NT2/D1 (cell line): Measurements from ENCODE around the gene SLIT1.

Experiments
- DNase-seq: peaks from one replicate; pipeline ENCODE4 v3.0.0-alpha.2; 2011; ENCODE audit warnings: low read depth, low spot score
- H3K27me3 ChIP-seq: 2 replicates; pipeline ENCODE4 v1.6.0; 2011; ENCODE audit warnings: mild to moderate bottlenecking; ENCODE audit not compliant: insufficient read length, insufficient read depth
- H3K36me3 ChIP-seq: 2 replicates; pipeline ENCODE4 v1.6.1; 2011; ENCODE audit warnings: mild to moderate bottlenecking, low read length, mixed read lengths; ENCODE audit not compliant: insufficient read depth, insufficient read length
- H3K4me1 ChIP-seq: 2 replicates; pipeline ENCODE4 v1.5.1; 2011; ENCODE audit not compliant: insufficient read depth, insufficient read length
- H3K4me3 ChIP-seq: 2 replicates; pipeline ENCODE4 v1.5.1; 2011; ENCODE audit warnings: low read depth; ENCODE audit not compliant: insufficient read length
- H3K9ac ChIP-seq: 2 replicates; pipeline ENCODE4 v1.6.0; 2011; ENCODE audit warnings: low read depth; ENCODE audit not compliant: insufficient read length
- H3K9me3 ChIP-seq: 2 replicates; pipeline ENCODE4 v1.5.1; 2011; ENCODE audit warnings: mild to moderate bottlenecking, low read length; ENCODE audit not compliant: insufficient read depth
- SUZ12 ChIP-seq: IDR thresholded peaks from 2 replicates; pipeline ENCODE4 v1.6.1; 2011; ENCODE audit not compliant: insufficient read length, insufficient read depth; ENCODE audit errors: extremely low read depth
- YY1 ChIP-seq: IDR thresholded peaks from 2 replicates; pipeline ENCODE4 v1.6.1; 2011; ENCODE audit not compliant: insufficient read length, insufficient read depth
- ZNF274 ChIP-seq: IDR thresholded peaks from 2 replicates; pipeline ENCODE4 v1.6.1; 2011; ENCODE audit warnings: mild to moderate bottlenecking, low read depth, low read length

The SLIT1 gene

GRCh38 chr10:97099089-97099488 lies 86.7 kb downstream of the SLIT1 start:
- no peaks in the 10 kb centered on the region for H3K36me3 ChIP-seq
- peaks cover 14% of the 10 kb centered on the region for H3K4me1 ChIP-seq
- H3K9ac ChIP-seq, result no peak overlapping the region
- DNase-seq, result no peak
- no peaks in the 10 kb centered on the region for H3K9me3 ChIP-seq
- TF ChIP-seq SUZ12 (no peak), ZNF274 (no peak), YY1 (no peak)
- H3K27me3 ChIP-seq, result no peaks in the 10 kb centered on the region
- H3K4me3 ChIP-seq, result no peak overlapping the region

DNA sequence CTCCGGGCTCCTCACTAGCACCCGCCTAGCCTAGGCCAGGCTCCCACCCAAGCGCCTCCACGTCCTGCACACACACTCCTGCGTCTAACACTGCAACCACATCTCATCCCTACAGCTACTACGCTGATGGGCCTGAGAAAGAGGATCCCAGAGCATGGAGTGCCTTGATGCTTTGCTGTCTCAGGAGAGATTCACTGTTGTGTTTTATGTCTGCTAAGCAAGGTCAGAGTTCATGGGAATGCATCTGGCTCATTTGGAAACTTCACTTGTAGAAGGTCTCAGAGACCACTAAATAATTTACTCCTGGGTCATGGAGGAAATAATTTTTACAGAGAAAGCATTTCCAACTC lies 88.7 kb downstream of the SLIT1 start:
- TF ChIP-seq YY1 (no peak), ZNF274 (no peak), SUZ12 (no peak)
- no peak for DNase-seq
- no peaks in the 10 kb centered on the region for H3K9me3 ChIP-seq
- peaks cover 10% of the 10 kb centered on the region for H3K4me1 ChIP-seq
- H3K9ac ChIP-seq, result no peak overlapping the region
- H3K4me3 ChIP-seq, result no peak overlapping the region
- no peaks in the 10 kb centered on the region for H3K36me3 ChIP-seq
- no peaks in the 10 kb centered on the region for H3K27me3 ChIP-seq

DNA sequence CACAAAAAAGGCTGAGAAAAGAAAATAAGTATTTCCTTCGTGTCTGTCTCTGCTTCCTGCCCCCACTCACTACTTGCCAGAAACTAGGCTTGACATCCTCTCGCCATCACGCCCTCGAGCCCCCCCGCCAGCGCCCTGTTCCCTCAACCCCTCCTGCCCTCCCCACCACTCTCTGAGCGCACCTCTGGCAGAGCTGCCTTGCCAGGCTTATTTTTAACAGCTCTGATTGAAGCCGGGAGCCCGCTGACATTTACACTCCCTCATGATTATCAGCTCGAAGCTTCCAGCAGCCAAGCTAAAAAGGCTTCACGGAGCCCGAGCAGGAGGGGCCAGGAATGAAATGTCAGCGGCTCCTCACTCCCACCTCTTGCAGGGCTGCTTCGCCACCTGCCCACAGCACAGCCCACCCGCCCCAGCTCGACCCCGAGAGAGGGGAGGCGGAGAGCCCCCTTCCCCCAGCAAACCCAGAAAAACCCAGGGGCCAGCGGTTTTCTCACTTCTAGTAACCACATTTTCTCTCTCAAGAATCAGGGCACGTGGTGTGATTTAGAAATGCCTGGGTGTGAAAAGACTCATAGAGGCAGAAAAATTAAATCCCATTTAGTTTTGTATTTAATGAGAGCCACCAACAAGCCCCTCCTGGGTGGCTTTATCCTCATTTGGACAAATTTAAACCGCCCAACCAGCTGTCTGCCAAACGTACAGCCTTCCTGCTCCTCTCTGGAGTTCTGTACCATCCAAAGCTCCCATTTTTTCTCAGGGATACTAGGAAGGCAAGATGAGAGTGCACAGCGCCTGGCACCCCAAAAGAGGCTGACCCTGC lies 89.3 kb downstream of the SLIT1 start:
- TF ChIP-seq SUZ12, result no peak
- no peak for TF ChIP-seq YY1
- no peak for TF ChIP-seq ZNF274

DNA sequence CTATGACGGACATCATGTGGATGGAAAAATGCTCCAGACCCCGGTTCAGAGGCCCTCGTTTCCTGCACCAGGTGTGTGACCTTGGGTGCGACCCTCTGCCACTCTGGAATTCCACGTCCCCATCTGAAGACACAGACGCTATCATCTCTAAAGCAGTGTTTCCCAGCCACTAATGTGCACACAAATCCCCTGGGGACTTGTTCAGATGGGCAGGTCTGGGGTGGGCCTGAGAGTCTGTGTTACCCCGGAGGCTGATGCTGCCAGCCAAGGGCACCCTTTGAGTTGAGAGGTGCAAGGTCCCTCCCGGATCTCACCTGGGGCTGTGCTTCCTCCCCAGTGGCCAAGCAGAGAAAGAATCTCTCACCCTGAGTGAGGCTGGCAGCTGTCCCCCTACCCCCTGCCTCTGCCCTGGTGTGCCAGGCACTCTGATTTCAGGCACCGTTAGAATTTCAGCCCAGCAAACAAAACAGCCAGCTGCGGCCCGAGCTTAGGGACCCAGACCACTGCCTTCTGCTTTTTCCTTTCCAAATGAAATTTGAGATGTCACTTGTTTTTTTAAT lies 90.0 kb downstream of the SLIT1 start:
- no peak overlapping the region for H3K9ac ChIP-seq
- H3K36me3 ChIP-seq, result no peaks in the 10 kb centered on the region
- no peaks in the 10 kb centered on the region for H3K27me3 ChIP-seq
- no peak overlapping the region for H3K4me3 ChIP-seq
- H3K9me3 ChIP-seq, result no peaks in the 10 kb centered on the region
- no peak for DNase-seq
- H3K4me1 ChIP-seq, result peaks cover 6% of the 10 kb centered on the region
- TF ChIP-seq SUZ12 (no peak), ZNF274 (no peak), YY1 (no peak)

More for the DNA sequence above, 89.3 kb downstream of the SLIT1 start:
- Histone ChIP-seq H3K9me3 (no peaks in the 10 kb centered on the region), H3K36me3 (no peaks in the 10 kb centered on the region), H3K4me3 (no peak overlapping the region), H3K4me1 (peaks cover 10% of the 10 kb centered on the region), H3K9ac (no peak overlapping the region), H3K27me3 (no peaks in the 10 kb centered on the region)
- no peak for DNase-seq

GRCh38 chr10:97090644-97091043 lies 95.1 kb downstream of the SLIT1 start:
- no peak overlapping the region for H3K9ac ChIP-seq
- H3K4me3 ChIP-seq, result no peak overlapping the region
- DNase-seq, result no peak
- TF ChIP-seq YY1, result no peak
- no peak for TF ChIP-seq SUZ12
- no peak for TF ChIP-seq ZNF274
- no peaks in the 10 kb centered on the region for H3K36me3 ChIP-seq
- no peaks in the 10 kb centered on the region for H3K27me3 ChIP-seq
- H3K9me3 ChIP-seq, result no peaks in the 10 kb centered on the region
- H3K4me1 ChIP-seq, result peaks cover 7% of the 10 kb centered on the region

GRCh38 chr10:97090035-97090434 lies 95.7 kb downstream of the SLIT1 start:
- Histone ChIP-seq H3K9me3 (no peaks in the 10 kb centered on the region), H3K4me1 (peaks cover 7% of the 10 kb centered on the region), H3K4me3 (no peak overlapping the region), H3K9ac (no peak overlapping the region), H3K36me3 (no peaks in the 10 kb centered on the region), H3K27me3 (no peaks in the 10 kb centered on the region)
- TF ChIP-seq ZNF274 (no peak), SUZ12 (no peak), YY1 (no peak)
- DNase-seq, result no peak

GRCh38 chr10:97089209-97089870 lies 96.4 kb downstream of the SLIT1 start:
- TF ChIP-seq SUZ12 (no peak), YY1 (no peak), ZNF274 (no peak)
- Histone ChIP-seq H3K9ac (no peak overlapping the region), H3K27me3 (no peaks in the 10 kb centered on the region), H3K9me3 (no peaks in the 10 kb centered on the region), H3K36me3 (no peaks in the 10 kb centered on the region), H3K4me1 (peaks cover 7% of the 10 kb centered on the region), H3K4me3 (no peak overlapping the region)
- no peak for DNase-seq
